H9 (cell line): Measurements from ENCODE around the gene PPM1G. TPM values are rescaled to one million over a fixed set of nuclear protein-coding genes. Genes with fewer than 3 reads are reported as not detected.

Experiments
- DNase-seq: peaks from one replicate; pipeline ENCODE4 v3.0.0-alpha.2; 2017
- H2AFZ ChIP-seq: one replicate; pipeline ENCODE4 v1.6.1; 2013; ENCODE audit warnings: mild to moderate bottlenecking, low read length, control low read depth, moderate library complexity
- H2AK5ac ChIP-seq: 2 replicates; pipeline ENCODE4 v1.6.1; 2013; ENCODE audit warnings: low read length, control low read depth, mixed read lengths; ENCODE audit not compliant: insufficient read length
- H2BK120ac ChIP-seq: one replicate; pipeline ENCODE4 v1.6.1; 2013; ENCODE audit warnings: low read depth, mild to moderate bottlenecking, low read length, control low read depth, inconsistent platforms; ENCODE audit not compliant: poor library complexity, severe bottlenecking
- H2BK12ac ChIP-seq: 2 replicates; pipeline ENCODE4 v1.6.1; 2013; ENCODE audit warnings: low read length, control low read depth, mixed read lengths, low read depth; ENCODE audit not compliant: insufficient read length
- H2BK15ac ChIP-seq: 2 replicates; pipeline ENCODE4 v1.6.1; 2013; ENCODE audit warnings: low read depth, low read length, control low read depth
- H2BK20ac ChIP-seq: one replicate; pipeline ENCODE4 v1.6.1; 2013; ENCODE audit warnings: low read depth, mild to moderate bottlenecking, low read length, control low read depth, inconsistent platforms; ENCODE audit not compliant: poor library complexity, severe bottlenecking
- H2BK5ac ChIP-seq: 2 replicates; pipeline ENCODE4 v1.6.1; 2013; ENCODE audit warnings: low read length, control low read depth, mixed read lengths; ENCODE audit not compliant: insufficient read length
- H3K14ac ChIP-seq: 2 replicates; pipeline ENCODE4 v1.6.1; 2013; ENCODE audit warnings: low read length, control low read depth; ENCODE audit not compliant: insufficient read depth
- H3K18ac ChIP-seq: 2 replicates; pipeline ENCODE4 v1.6.1; 2013; ENCODE audit warnings: low read depth, mild to moderate bottlenecking, mixed read lengths, low read length, control low read depth; ENCODE audit not compliant: insufficient read length
- H3K23ac ChIP-seq: 2 replicates; pipeline ENCODE4 v1.6.1; 2013; ENCODE audit warnings: low read length, control low read depth, mixed read lengths, low read depth; ENCODE audit not compliant: insufficient read length
- H3K23me2 ChIP-seq: 2 replicates; pipeline ENCODE4 v1.6.1; 2013; ENCODE audit warnings: low read depth, mild to moderate bottlenecking, mixed read lengths, low read length, control low read depth; ENCODE audit not compliant: insufficient read length, poor library complexity, severe bottlenecking
- H3K27ac ChIP-seq: 2 replicates; pipeline ENCODE4 v1.5.1; 2013; ENCODE audit warnings: low read length, control low read depth, mixed read lengths, low read depth; ENCODE audit not compliant: insufficient read length
- H3K27me3 ChIP-seq: 2 replicates; pipeline ENCODE4 v1.6.1; 2013; ENCODE audit warnings: low read length, control low read depth, inconsistent platforms; ENCODE audit not compliant: insufficient read depth
- H3K4ac ChIP-seq: 2 replicates; pipeline ENCODE4 v1.6.1; 2013; ENCODE audit warnings: low read depth, mild to moderate bottlenecking, control low read depth, inconsistent platforms, low read length, moderate library complexity
- H3K4me1 ChIP-seq: 2 replicates; pipeline ENCODE4 v1.6.1; 2013; ENCODE audit warnings: low read length, control low read depth, inconsistent platforms; ENCODE audit not compliant: insufficient read depth
- H3K4me2 ChIP-seq: 2 replicates; pipeline ENCODE4 v1.6.1; 2013; ENCODE audit warnings: low read length, control low read depth, mixed read lengths; ENCODE audit not compliant: insufficient read length, insufficient read depth
- H3K56ac ChIP-seq: 2 replicates; pipeline ENCODE4 v1.6.1; 2013; ENCODE audit warnings: low read depth, mild to moderate bottlenecking, mixed read lengths, low read length, control low read depth; ENCODE audit not compliant: insufficient read length
- H3K79me1 ChIP-seq: 2 replicates; pipeline ENCODE4 v1.6.1; 2013; ENCODE audit warnings: low read depth, mild to moderate bottlenecking, moderate library complexity, low read length, control low read depth, inconsistent platforms; ENCODE audit not compliant: insufficient read depth, poor library complexity, severe bottlenecking
- H3K79me2 ChIP-seq: 2 replicates; pipeline ENCODE4 v1.6.1; 2013; ENCODE audit warnings: low read length, control low read depth, inconsistent platforms; ENCODE audit not compliant: insufficient read depth
- H3K9ac ChIP-seq: 2 replicates; pipeline ENCODE4 v1.6.1; 2013; ENCODE audit warnings: low read length, control low read depth, mixed read lengths; ENCODE audit not compliant: insufficient read length; ENCODE audit errors: extremely low read depth
- H3K9me3 ChIP-seq: one replicate; pipeline ENCODE4 v1.6.1; 2013; ENCODE audit warnings: low read depth, low read length, inconsistent platforms; ENCODE audit not compliant: control insufficient read depth
- H3T11ph ChIP-seq: one replicate; pipeline ENCODE4 v1.6.1; 2013; ENCODE audit warnings: mild to moderate bottlenecking, low read length, control low read depth, inconsistent platforms
- H4K20me1 ChIP-seq: one replicate; pipeline ENCODE4 v1.6.1; 2013; ENCODE audit not compliant: control insufficient read depth, insufficient read length, insufficient read depth
- H4K5ac ChIP-seq: 2 replicates; pipeline ENCODE4 v1.6.1; 2013; ENCODE audit warnings: low read depth, mild to moderate bottlenecking, mixed read lengths, low read length, control low read depth; ENCODE audit not compliant: insufficient read length
- H4K8ac ChIP-seq: replicated peaks from 2 replicates; pipeline ENCODE4 v1.6.1; 2013; ENCODE audit warnings: low read length, control low read depth, mixed read lengths, low read depth; ENCODE audit not compliant: insufficient read length
- H4K91ac ChIP-seq: 2 replicates; pipeline ENCODE4 v1.6.1; 2013; ENCODE audit warnings: low read depth, mild to moderate bottlenecking, moderate library complexity, mixed read lengths, low read length, control low read depth; ENCODE audit not compliant: insufficient read length
- H3K27ac Mint-ChIP-seq, 3 experiments: 2 replicates in 2 of 3; 3 replicates in 1 of 3; pipeline ENCODE4 v1.8.0; 2020 to 2021; ENCODE audit warnings: mixed read lengths in 3 of 3, mild to moderate bottlenecking in 1 of 3, moderate library complexity in 1 of 3
- H3K27me3 Mint-ChIP-seq: 2 replicates; pipeline ENCODE4 v1.8.0; 2021; ENCODE audit warnings: low read depth, mild to moderate bottlenecking, moderate library complexity, mixed read lengths
- H3K36me3 Mint-ChIP-seq, 3 experiments: 2 replicates in 2 of 3; 3 replicates in 1 of 3; pipeline ENCODE4 v1.8.0; 2020 to 2021; ENCODE audit warnings: low read depth in 3 of 3, mixed read lengths in 3 of 3; ENCODE audit not compliant: insufficient read depth in 1 of 3
- H3K4me1 Mint-ChIP-seq, 2 experiments: 2 replicates each; pipeline ENCODE4 v1.8.0; 2020; ENCODE audit warnings: mixed read lengths in 2 of 2
- H3K4me3 Mint-ChIP-seq, 2 experiments: 2 replicates in 1 of 2; 3 replicates in 1 of 2; pipeline ENCODE4 v1.8.0; 2020 to 2021; ENCODE audit warnings: mild to moderate bottlenecking in 2 of 2, mixed read lengths in 2 of 2, moderate library complexity in 1 of 2
- H3K9me3 Mint-ChIP-seq, 2 experiments: 2 replicates in 1 of 2; 3 replicates in 1 of 2; pipeline ENCODE4 v1.8.0; 2020; ENCODE audit warnings: mild to moderate bottlenecking in 2 of 2, mixed read lengths in 2 of 2, moderate library complexity in 1 of 2
- WGBS: extraction: QIAGEN DNeasy Blood & Tissue Kit; methylation state at CpG from one replicate; pipeline ENCODE4 v1.1.7; 2013; ENCODE audit warnings: missing lambda C conversion rate, low lambda C conversion rate, mixed read lengths; ENCODE audit not compliant: insufficient read length; ENCODE audit errors: extremely low coverage; 5-methylcytosine and 5-hydroxymethylcytosine counted together
- total RNA-seq: library from RNA; stranded (reverse); gene quantifications from 2 replicates; pipeline ENCODE4 v1.2.1, GENCODE V29; 2021
- TF ChIP-seq, protein P1 (sequence below): fragments of 200-600 bp; sonication (generic); conservative IDR thresholded peaks from 3 replicates; pipeline ENCODE4 v1.8.0; 2021; ENCODE audit warnings: antibody characterized with exemption, mild to moderate bottlenecking

The PPM1G gene
- total RNA-seq, 1 experiment from 2014 or later, result 146 TPM

DNA sequence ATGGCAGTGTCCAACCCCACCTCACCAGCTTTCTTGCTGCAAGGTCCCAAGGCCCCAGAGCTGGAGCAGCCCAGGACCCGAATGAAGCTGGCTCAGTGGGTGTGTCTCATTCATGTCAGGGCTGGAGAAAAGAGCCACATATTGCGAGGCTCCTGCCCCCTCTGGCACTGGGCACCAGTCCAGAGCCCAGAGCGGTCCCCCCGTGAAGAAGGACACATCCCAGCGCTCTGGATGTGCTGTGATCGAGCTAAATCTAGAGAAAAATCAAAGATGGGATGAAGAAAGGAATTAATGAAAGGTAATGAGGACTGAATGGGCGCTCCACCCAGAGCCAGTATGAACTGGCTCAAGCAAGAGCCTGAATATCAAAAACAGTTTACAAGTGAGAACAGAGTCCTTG is 73.2 kb downstream of the PPM1G start:
- Histone ChIP-seq H3K4me2 (no peak overlapping the region), H2BK120ac (no peak overlapping the region), H3K27me3 (no peaks in the 10 kb centered on the region), H2AFZ (no peak overlapping the region), H3K27ac (no peak overlapping the region), H3K9ac (no peak overlapping the region), H3K9me3 (no peaks in the 10 kb centered on the region), H3K79me2 (no peaks in the 10 kb centered on the region), H3K79me1 (no peaks in the 10 kb centered on the region), H2BK5ac (no peak overlapping the region), H2BK15ac (no peak overlapping the region), H4K20me1 (no peaks in the 10 kb centered on the region), H4K5ac (no peak overlapping the region), H3K18ac (no peak overlapping the region), H2BK20ac (no peak overlapping the region), H4K91ac (no peak overlapping the region), H3K56ac (no peak overlapping the region), H3K23ac (no peak overlapping the region), H3K4me1 (no peaks in the 10 kb centered on the region), H2BK12ac (no peak overlapping the region), H4K8ac (no peak overlapping the region), H3K23me2 (no peaks in the 10 kb centered on the region), H3T11ph (no peak overlapping the region), H3K4ac (no peak overlapping the region), H3K14ac (no peak overlapping the region), H2AK5ac (no peak overlapping the region)
- no peak overlapping the region for H3K4me3 Mint-ChIP-seq
- H3K27me3 Mint-ChIP-seq, result no peaks in the 10 kb centered on the region
- TF ChIP-seq, protein P1, sequence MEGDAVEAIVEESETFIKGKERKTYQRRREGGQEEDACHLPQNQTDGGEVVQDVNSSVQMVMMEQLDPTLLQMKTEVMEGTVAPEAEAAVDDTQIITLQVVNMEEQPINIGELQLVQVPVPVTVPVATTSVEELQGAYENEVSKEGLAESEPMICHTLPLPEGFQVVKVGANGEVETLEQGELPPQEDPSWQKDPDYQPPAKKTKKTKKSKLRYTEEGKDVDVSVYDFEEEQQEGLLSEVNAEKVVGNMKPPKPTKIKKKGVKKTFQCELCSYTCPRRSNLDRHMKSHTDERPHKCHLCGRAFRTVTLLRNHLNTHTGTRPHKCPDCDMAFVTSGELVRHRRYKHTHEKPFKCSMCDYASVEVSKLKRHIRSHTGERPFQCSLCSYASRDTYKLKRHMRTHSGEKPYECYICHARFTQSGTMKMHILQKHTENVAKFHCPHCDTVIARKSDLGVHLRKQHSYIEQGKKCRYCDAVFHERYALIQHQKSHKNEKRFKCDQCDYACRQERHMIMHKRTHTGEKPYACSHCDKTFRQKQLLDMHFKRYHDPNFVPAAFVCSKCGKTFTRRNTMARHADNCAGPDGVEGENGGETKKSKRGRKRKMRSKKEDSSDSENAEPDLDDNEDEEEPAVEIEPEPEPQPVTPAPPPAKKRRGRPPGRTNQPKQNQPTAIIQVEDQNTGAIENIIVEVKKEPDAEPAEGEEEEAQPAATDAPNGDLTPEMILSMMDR, result no peak
- no peaks in the 10 kb centered on the region for H3K9me3 Mint-ChIP-seq
- no peaks in the 10 kb centered on the region for H3K4me1 Mint-ChIP-seq
- DNase-seq, result no peak
- H3K36me3 Mint-ChIP-seq, result peaks cover 41 to 79% (median 70%) of the 10 kb centered on the region in 3 experiments
- no peak overlapping the region for H3K27ac Mint-ChIP-seq
- WGBS, result no CpG with 5 or more reads among the region's 7 CpGs
